Mesodermal cell (in vitro differentiated cells): Measurements from ENCODE around the gene PTGIS.

Experiments used
- H3K27ac ChIP-seq: 2 replicates; pipeline ENCODE4 v1.7.0; 2013; ENCODE audit warnings: mild to moderate bottlenecking, low read depth, low read length, moderate library complexity; ENCODE audit not compliant: severe bottlenecking
- H3K36me3 ChIP-seq: 2 replicates; pipeline ENCODE4 v1.7.1; 2013; ENCODE audit warnings: mild to moderate bottlenecking, low read length, moderate library complexity; ENCODE audit not compliant: control insufficient read depth, insufficient read depth
- H3K4me1 ChIP-seq: one replicate; pipeline ENCODE4 v1.7.1; 2013; ENCODE audit warnings: mild to moderate bottlenecking, low read length; ENCODE audit not compliant: insufficient read depth, control insufficient read depth, poor library complexity, severe bottlenecking
- H3K4me3 ChIP-seq: 2 replicates; pipeline ENCODE4 v1.7.0; 2013; ENCODE audit warnings: low read length, control low read depth, mild to moderate bottlenecking; ENCODE audit not compliant: insufficient read depth, poor library complexity, severe bottlenecking; ENCODE audit errors: extremely low read depth
- H3K9me3 ChIP-seq: 2 replicates; pipeline ENCODE4 v1.7.1; 2013; ENCODE audit warnings: mild to moderate bottlenecking, low read length, moderate library complexity; ENCODE audit not compliant: control insufficient read depth
- WGBS, 2 experiments: methylation state at CpG; one replicate each; pipeline ENCODE4 v1.1.5; 2013; ENCODE audit warnings: missing lambda C conversion rate in 2 of 2; ENCODE audit not compliant: insufficient coverage in 2 of 2; 5-methylcytosine and 5-hydroxymethylcytosine counted together

PTGIS gene

DNA sequence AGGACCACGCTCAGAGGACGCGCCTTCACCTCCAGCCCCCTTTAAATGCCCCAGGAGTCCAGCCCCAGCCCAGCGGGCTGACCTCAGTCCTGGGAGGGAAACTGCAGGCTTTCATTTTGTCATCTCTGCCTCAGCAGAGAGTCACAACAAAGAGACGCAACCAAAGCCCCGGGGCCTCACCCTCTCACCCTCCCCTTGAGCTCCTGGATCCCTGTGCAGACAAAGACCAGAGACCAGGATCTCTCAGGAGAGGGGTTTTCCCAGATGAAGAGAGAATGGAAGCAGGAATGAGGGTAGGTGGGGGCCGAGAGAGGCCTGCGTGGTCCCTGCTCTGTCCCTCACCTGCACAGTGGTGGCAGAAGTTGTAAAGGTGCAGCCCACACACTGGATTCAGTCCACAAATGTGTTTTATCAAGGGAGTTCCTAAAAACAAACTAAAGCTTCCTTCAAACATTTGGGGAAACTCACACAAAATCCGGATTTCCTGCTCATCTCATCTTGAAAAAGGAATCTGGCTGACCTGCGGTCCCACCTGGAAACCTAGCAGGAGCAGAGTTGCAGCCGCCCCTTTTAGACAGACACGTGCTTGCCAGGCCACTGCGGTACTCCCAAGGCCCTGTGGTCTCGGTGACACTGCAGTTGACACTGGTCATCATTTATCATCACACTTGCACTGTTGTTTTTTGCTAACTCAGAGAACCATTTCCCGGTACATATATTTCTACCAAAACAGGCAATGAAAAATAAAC lies 27.1 kb downstream of the PTGIS start:
- peaks cover 9% of the 10 kb centered on the region for H3K36me3 ChIP-seq

DNA sequence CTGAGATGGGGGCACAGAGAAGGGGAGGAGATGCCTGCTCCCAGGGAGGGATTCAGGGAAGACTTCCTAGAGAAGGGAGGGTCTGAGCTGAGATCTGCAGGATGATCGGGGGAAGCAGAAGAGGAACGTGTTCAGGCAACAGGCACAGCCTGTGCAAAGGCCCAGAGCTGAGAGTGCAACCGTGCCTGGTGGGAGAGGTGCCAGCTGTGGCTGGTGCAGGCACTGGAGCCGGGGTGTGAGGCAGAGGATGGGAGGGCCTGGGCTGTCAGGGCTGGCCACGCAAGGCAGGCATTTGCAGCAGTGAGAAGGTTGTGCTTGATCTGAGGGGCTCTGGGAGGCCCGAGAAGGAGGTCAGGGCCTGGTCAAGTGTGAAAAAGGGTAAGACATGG lies 27.7 kb downstream of the PTGIS start:
- Histone ChIP-seq H3K9me3 (peaks cover 6% of the 10 kb centered on the region), H3K27ac (no peak overlapping the region), H3K36me3 (peaks cover 9% of the 10 kb centered on the region), H3K4me3 (no peak overlapping the region), H3K4me1 (no peaks in the 10 kb centered on the region)
- WGBS, 2 experiments: 84 to 97% methylated on average over 5 to 6 of the region's 6 CpGs

More for the DNA sequence above, 27.1 kb downstream of the PTGIS start:
- 85 to 94% methylated on average over 8 to 13 of the region's 15 CpGs for WGBS, 2 experiments
- Histone ChIP-seq H3K27ac (no peak overlapping the region), H3K4me3 (no peak overlapping the region), H3K4me1 (no peaks in the 10 kb centered on the region), H3K9me3 (peaks cover 11% of the 10 kb centered on the region)

DNA sequence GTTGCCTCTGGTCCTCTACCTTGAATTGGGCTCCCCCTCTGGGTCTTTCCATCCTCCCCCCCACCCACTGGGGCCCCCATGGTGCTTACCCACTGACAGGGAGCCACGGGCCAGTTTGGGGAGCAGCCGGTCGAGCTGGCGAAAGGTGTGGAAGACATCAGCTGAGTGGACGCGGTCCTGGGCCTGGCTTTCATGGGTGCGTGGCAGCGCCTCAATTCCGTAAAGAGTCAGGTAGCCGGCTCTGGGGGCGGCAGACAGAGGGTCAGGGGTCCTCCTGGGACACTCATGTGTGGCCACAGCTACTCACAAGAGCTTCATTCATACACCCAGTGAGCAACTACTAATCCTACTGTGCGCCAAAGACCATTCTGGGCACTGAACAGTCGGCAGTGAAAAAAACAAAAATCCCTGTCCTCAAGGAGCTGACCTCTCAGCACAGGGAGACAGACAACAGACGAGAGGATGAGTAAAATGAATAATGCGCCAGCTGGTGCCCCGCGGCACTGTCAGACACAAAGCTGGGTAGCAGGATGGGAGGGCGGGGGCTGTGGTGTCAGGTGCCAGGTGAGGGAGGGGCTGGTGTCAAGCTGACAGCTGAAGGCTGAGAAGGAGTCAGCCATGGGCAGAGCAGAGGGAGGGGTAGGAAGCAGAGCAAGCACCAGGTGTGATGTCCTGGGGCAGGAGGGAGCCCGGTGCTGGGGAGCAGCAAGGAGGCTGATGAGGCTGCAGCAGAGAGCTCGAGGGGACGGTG lies 28.3 kb downstream of the PTGIS start:
- 94 to 97% methylated on average over 10 to 21 of the region's 21 CpGs for WGBS, 2 experiments

DNA sequence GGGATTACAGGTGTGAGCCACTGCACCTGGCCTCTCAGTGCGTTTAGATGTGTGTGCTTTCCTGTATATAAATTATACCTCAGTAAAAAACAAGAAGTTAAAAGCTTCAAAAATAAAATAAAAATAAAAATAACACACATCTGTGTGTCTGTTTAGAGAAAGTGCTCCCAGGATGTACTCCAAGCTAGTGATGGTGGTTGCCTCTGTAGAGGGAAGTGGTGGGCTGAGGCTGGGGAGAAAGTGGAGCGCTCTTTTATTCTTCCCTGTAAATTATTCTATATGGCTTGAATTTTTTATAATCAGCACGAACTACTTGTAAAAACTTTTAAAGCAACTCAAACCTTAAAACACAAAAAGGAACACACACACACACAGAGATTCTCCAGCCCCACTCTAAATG lies 29.0 kb downstream of the PTGIS start:
- H3K4me1 ChIP-seq: no peaks in the 10 kb centered on the region
- H3K4me3 ChIP-seq: no peak overlapping the region
- peaks cover 6% of the 10 kb centered on the region for H3K9me3 ChIP-seq
- H3K36me3 ChIP-seq: peaks cover 9% of the 10 kb centered on the region
- no CpG with 5 or more reads among the region's 3 CpGs for WGBS, 2 experiments
- H3K27ac ChIP-seq: no peak overlapping the region

More for the DNA sequence above, 28.3 kb downstream of the PTGIS start:
- peaks cover 6% of the 10 kb centered on the region for H3K9me3 ChIP-seq
- peaks cover 9% of the 10 kb centered on the region for H3K36me3 ChIP-seq
- H3K4me3 ChIP-seq: no peak overlapping the region
- no peak overlapping the region for H3K27ac ChIP-seq
- no peaks in the 10 kb centered on the region for H3K4me1 ChIP-seq

DNA sequence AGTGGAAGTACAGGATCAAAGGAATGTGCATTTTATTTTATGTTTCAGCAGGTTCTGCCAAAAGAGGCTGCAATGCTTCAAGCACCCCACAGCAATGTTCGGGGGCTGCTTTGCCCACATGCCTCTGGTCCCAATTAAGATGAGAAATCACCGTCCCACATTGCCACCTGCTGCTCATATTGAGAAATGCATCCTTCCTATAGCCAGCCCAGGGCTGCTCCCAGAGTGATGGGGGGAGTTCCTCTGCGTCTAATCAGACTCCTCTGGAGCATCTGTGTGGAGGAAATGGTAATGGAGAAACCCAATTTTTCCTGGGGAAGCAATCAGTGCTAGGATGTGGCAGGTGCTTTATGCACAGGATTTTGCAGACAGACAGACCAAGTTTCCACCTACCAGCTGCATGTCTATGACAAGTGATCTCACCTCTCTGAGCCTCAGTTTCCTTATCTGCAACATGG lies 33.7 kb downstream of the PTGIS start:
- Histone ChIP-seq H3K4me3 (no peak overlapping the region), H3K27ac (no peak overlapping the region), H3K4me1 (no peaks in the 10 kb centered on the region), H3K36me3 (peaks cover 4% of the 10 kb centered on the region), H3K9me3 (peaks cover 2% of the 10 kb centered on the region)
- 13 to 40% methylated on average over 1 of the region's 3 CpGs for WGBS, 2 experiments

DNA sequence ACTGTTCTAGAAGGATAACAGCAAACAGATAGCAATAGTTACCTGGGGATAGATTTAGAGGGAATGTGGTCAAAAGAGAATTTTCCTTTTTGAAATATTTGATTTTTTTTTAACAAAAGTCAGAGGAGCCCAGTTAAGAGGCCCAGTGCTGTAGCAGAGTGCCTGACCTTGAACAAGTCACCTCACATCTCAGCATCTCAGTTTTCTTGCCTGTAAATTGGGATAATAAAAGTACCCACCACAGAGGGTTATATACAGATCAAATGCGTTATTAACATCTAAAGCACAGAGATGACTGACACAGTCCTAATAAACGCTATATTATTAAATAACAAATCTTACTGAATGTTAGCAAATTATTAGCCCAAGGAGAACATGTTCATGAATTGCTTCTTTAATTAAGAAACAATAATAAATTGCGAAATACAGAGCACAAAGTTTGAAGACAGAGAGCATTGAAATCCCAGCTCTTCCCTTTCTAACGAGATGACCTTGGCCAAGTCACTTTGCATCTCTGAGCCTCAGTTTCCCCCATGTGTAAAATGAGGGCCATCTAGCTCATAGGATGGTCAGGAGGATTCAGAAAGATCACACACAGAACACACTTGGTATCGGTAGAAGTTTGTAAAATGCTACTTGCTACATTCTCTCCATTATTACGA lies 35.5 kb downstream of the PTGIS start:
- H3K4me1 ChIP-seq: no peaks in the 10 kb centered on the region
- H3K36me3 ChIP-seq: no peaks in the 10 kb centered on the region
- WGBS, 2 experiments: 93 to 100% methylated on average over 2 to 4 of the region's 6 CpGs
- H3K27ac ChIP-seq: no peak overlapping the region
- H3K4me3 ChIP-seq: no peak overlapping the region
- H3K9me3 ChIP-seq: no peaks in the 10 kb centered on the region

DNA sequence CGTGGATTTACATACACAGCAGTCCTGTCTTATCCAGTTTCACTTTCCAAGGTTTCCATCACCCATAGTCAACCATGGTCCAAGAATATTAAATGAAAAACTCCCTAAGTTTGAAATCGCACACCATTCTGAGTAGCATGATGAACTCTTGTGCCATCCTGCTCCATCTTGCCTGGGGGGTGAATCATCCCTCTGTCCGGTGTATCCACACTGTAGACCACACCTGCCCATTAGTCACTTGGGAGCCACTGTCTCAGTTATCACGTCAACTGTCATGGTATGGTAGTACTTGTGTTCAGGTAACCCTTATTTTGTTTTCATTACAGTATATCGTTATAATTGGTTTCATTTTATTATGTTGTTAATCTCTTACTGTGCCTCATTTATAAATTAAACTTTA lies 38.5 kb downstream of the PTGIS start:
- no peak overlapping the region for H3K27ac ChIP-seq
- no peaks in the 10 kb centered on the region for H3K9me3 ChIP-seq
- WGBS, 2 experiments: 96 to 97% methylated on average over 2 to 3 of the region's 5 CpGs
- no peaks in the 10 kb centered on the region for H3K36me3 ChIP-seq
- no peak overlapping the region for H3K4me3 ChIP-seq
- H3K4me1 ChIP-seq: no peaks in the 10 kb centered on the region

DNA sequence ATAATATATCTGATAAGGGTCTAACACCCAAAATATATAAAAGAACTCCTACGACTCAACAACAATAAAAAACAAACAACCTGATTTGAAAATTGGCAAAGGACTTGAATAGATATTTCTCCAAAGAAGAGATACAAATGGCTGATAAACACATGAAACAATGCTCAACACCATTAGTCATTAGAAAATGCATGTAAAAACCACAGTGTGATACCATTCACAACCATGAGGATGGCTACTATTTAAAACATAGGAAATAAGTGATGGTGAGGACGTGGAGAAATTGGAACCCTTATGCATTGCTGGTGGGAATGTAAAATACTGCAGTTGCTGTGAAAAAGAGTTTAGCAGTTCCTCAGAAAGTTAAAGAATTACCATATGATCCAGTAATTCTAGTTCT lies 41.4 kb downstream of the PTGIS start:
- H3K4me1 ChIP-seq: no peaks in the 10 kb centered on the region
- WGBS, 2 experiments: 100% methylated on average over 1 of the region's 2 CpGs; no CpG with 5 or more reads in 1 of the 2 experiments
- H3K36me3 ChIP-seq: no peaks in the 10 kb centered on the region
- no peaks in the 10 kb centered on the region for H3K9me3 ChIP-seq
- H3K4me3 ChIP-seq: no peak overlapping the region
- no peak overlapping the region for H3K27ac ChIP-seq

DNA sequence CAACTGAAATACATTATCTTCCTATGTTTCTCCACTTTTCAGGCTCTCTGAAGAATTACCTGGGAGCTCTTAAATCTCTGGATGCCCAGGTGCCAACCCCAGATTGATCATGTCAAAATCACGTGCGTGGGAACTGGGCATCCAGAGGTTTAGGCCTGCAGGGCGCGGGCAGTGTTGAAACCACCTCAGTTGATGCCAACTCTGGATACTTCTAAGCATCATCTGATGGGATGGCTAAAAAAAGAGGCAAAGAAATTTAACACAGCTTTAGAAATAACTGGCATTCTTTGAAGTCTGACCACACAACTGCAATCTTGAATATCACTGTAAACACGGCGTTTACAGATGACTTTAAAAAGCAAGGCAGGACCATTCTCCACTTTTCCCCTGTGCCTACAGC lies 41.9 kb downstream of the PTGIS start:
- WGBS, 2 experiments: 89 to 97% methylated on average over 6 of the region's 6 CpGs
- H3K4me3 ChIP-seq: no peak overlapping the region
- no peak overlapping the region for H3K27ac ChIP-seq
- no peaks in the 10 kb centered on the region for H3K9me3 ChIP-seq
- H3K36me3 ChIP-seq: no peaks in the 10 kb centered on the region
- no peaks in the 10 kb centered on the region for H3K4me1 ChIP-seq

DNA sequence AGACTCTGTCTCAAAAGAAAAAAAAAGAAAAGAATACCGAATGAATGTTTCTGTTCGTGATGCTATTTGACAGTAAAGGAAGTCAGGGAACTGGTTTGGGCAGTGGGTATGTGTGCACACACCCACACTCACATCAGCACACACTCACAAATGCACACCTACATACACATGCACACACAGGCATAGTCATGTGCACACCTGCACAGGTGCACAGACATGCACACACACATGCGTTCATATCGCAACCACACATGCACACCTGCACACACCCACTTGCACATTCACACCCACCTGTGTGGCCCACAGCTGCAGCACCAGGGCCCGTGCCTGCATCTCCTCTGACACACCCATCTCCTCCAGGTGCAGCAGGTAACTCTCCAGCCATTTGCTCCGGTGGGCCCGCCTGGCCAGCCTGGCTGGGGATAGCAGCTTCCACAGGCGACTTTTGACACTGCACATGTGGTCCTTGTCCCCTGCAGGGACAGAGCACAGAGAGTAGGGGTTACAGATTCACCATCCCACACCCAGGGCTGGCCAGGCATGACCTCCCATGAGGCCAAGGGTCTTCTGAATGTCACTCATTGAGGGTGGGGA lies 44.1 kb downstream of the PTGIS start:
- WGBS, 2 experiments: 88 to 100% methylated on average over 1 to 6 of the region's 8 CpGs
- H3K36me3 ChIP-seq: no peaks in the 10 kb centered on the region
- no peak overlapping the region for H3K4me3 ChIP-seq
- H3K9me3 ChIP-seq: no peaks in the 10 kb centered on the region
- no peaks in the 10 kb centered on the region for H3K4me1 ChIP-seq
- H3K27ac ChIP-seq: no peak overlapping the region
